Measurements from ENCODE around the gene PTPN18.
A peak's percentile ranks its signal among the peaks of the same experiment; 100 is the strongest.
"Not testable (repeated sequence)": the region's sequence is repeated elsewhere in the genome, so short reads cannot be mapped to it uniquely, and the experiment has no call there.

The PTPN18 gene, protein sequence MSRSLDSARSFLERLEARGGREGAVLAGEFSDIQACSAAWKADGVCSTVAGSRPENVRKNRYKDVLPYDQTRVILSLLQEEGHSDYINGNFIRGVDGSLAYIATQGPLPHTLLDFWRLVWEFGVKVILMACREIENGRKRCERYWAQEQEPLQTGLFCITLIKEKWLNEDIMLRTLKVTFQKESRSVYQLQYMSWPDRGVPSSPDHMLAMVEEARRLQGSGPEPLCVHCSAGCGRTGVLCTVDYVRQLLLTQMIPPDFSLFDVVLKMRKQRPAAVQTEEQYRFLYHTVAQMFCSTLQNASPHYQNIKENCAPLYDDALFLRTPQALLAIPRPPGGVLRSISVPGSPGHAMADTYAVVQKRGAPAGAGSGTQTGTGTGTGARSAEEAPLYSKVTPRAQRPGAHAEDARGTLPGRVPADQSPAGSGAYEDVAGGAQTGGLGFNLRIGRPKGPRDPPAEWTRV

DNA sequence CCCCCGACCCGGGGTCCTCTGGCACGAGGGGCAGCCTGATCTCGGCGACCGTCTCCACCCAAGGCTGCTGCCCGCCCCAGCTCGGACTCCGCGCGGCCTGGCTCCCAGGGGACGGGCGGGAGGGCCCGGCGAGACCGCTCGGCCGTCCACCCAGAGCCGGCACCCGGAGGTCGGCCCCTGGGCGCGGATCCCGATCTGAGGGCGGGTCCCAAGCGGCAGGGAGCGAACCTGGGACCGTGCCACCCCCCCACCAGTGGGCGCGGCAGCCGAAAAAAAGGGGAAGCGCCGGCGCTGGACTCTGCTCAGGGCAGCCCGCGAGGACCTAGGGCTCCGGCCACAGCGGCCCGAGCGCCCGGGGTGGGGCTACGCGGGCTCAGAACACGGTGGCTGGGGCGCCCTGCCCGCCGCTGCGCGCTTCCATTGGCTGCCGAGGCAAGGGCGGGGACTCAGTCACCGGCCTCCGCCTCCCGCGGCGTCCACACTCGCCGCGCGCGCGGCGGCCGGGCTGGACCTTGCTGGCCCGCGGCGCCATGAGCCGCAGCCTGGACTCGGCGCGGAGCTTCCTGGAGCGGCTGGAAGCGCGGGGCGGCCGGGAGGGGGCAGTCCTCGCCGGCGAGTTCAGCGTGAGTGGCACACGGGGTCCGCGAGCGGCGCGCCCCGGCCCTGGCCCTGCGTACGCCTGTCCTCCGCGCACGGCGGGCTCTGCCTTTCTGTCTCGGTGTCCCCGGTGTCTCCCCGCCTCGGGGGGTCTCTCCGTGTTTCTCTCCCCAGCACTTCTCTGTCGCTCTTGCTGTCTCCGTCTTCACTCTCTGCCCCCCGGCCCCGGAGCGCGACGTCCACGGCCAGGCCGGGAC lies at the start of gene PTPN18:
PTPN18 (plus strand) TSS at position 479 of the 854 bp plus-strand sequence; CDS start at position 531, 52 bp downstream.
- ATAC-seq: peak; percentile 95
- DNase-seq: peak; percentile 72

DNA sequence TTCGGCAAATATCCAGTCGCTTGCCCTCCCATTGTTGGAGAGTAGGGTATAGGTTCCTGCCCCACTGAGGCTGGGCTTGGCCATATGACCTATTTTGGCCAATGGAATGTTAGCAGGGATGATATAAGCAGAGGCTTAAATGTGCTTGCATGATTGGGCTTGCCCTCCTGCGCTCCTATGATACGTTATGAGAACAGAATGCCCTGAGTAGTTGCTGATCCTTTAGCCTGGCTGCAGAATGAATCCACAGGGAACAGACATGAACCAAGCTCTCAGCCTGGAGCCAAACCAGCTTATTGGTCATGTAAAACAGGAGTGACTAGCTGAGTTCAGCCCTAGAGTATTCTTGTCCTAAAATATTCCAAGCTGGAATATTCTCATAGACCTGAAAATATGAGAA lies 48.0 kb upstream of the PTPN18 start:
- ATAC-seq (no peak), DNase-seq (no peak)

DNA sequence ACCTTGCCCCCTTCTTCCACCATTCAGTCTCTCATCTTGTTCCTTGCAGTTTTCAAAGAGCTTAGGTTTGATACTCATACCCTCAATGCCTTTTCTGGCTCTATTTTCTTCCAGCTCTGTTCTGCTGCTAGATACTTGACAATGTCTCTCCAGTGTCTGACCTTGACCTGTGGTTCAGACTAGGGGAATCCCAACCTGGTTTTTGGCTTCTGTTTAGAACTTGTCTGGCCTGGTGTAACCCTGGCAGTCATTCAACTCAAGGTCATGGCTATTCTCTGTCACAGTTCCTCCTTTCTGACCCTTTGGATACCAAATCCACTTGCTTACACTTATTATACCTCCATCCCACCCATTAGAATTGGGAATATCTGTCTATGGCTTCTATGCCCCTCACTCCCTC lies 45.0 kb upstream of the PTPN18 start:
- DNase-seq: no peak
- ATAC-seq: no peak

DNA sequence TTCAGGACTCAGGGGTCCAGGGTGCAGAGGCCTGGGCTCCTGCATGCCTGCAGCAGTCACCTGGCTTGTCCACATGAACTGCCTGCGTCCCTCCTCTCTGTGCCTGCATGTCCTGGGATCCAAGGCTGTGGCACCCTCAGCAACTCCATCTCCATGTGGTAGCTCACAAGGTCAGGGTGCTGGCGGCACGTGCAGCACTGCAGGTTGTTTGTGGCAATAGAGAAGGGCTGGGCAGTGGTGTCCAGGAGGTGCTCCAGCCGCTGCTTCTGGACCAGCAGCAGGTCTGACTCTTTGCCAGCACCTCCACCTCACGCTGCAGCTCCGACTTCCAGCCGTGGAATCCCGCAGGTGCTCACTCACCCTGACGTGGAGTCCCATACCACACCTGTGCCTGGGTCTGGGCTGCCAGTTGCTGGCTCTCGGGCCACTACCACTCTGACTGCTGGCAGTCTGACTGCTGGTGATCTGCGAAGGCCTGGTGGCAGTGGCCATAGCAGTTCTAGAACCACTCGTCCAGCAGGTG lies 42.0 kb upstream of the PTPN18 start:
- ATAC-seq (no peak), DNase-seq (no peak)

DNA sequence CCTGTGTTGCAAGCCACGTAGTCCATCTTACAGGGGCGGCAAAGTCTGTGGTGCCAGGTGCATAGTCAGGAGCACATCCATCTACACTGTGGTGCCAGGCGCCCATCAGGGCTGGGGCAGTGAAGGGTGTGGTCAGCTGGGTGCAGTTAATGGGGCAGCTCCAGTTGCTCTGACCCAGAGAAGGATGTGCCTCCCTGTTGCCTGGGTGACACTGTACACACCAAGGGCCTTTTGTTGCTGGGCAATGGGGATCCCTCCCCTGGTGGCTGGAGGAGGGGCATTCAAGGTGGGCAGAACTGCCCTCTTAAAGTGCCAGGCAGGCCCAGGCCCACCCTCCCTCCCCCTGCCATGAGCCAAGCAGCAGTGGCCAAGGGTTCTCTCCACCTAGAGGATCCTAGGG lies 41.5 kb upstream of the PTPN18 start:
- ATAC-seq (no peak), DNase-seq (no peak)

DNA sequence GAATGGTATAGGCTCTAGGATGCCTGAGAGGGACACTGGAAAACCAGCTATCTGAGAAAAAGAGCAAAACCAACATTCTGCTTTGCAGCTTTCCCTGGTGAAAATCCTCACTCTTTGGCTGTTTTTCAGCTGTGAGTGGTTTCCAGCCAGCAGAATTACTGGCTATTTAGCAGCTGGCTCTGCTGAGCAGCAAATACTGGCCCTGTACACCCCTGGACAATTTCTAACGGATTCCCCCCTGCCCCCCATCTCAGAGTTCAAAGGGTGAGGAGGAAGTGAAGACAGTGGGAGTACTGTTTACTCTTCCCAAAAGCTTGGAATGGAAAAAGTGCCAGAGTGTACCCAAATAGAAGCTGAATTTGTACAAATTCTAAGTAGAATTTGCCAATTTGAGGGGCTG lies 39.3 kb upstream of the PTPN18 start:
- ATAC-seq: no peak
- no peak for DNase-seq

DNA sequence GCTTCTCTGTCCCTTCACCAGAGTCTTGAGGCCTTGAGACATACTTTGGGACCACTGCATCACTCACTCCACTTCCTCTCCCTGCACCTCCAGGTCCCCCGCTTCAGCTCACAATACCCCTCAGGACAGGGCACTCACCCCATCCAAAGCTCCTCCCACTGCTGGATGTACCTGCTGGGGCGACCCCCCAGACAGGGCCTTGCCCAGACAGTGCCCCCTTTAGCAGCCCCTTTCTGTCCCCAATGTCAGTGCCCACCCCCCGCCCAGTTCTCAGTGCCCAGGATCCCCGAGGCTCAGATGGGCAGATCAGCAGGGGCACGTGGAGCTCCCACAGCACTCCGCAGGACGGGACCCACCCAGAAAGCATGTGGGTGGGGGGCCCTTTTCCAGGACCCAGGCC lies 37.0 kb upstream of the PTPN18 start:
- ATAC-seq: no peak

DNA sequence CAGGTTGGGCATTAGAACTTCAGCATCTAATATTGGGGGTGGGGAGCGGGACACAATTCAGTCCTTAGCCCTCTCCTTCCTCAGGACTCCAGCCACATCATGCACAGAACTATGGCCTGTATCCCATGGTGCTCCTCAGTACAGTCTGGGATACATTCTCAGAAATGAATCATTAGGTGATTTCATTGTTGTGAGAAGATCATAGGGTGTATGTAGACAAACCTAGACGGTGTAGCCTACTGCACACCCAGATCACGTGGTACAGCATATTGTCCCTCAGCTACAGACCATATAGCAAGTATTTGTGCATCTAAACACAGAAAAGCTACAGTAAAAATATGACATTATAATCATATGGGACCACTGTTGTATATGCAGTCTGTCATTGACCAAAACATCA lies 36.3 kb upstream of the PTPN18 start:
- DNase-seq (no peak), ATAC-seq (no peak)

More for the DNA sequence above, 37.0 kb upstream of the PTPN18 start:
- DNase-seq: no peak

DNA sequence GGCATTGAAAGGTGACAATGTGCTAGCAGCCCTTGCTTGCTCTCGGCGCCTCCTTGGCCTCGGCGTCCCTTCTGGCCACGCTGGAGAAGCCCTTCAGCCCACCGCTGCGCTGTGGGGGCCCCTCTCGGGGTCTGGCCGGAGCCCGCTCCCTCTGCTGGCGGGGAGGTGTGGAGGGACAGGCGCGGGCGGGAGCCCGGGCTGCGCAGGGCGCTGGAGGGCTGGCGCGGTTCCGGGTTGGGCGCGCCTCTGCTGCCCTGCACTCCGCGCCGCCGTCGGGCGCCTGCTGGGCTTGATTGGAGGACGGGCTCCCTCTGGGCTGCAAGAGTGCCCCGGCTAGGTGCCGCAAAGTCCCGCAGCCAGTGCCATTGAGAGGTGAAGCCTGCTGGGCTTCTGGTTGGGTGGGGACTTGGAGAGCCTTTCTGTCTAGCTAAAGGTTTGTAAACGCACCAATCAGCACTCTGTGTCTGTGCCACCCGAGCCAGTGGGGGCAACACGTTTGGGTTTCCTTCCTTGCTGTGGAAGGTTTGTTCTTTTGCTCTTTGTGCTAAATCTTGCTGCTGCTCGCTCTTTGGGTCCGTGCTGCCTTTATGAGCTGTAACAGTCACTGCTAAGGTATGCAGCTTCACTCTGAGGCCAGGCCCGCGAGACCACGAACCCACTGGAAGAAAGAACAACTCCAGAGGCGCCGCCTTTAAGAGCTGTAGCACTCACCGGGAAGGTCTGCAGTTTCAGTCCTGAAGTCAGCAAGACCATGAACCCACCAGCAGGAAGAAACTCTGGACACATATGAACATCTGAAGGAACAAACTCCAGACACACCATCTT lies 27.9 kb upstream of the PTPN18 start:
- ATAC-seq (no peak), DNase-seq (no peak)

DNA sequence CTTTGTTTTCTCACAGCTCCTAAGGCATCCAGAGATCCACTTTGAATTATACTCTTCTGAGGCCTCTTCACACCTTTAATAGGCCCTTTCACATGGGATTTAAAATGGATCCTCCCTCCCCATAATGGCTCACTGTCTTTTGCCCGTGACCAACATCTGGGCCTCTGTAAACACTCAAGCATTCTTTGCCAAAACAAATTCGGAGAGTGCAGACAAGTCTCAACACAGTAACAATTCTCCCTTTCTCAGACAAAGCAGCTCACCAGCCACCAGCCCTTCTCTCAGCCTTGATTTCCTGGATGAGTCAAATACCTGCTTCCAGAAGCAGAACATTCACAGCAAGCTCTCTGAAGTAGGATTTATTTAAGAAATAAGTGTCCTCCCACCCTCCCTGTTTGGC lies 27.1 kb upstream of the PTPN18 start:
- ATAC-seq (no peak), DNase-seq (no peak)

DNA sequence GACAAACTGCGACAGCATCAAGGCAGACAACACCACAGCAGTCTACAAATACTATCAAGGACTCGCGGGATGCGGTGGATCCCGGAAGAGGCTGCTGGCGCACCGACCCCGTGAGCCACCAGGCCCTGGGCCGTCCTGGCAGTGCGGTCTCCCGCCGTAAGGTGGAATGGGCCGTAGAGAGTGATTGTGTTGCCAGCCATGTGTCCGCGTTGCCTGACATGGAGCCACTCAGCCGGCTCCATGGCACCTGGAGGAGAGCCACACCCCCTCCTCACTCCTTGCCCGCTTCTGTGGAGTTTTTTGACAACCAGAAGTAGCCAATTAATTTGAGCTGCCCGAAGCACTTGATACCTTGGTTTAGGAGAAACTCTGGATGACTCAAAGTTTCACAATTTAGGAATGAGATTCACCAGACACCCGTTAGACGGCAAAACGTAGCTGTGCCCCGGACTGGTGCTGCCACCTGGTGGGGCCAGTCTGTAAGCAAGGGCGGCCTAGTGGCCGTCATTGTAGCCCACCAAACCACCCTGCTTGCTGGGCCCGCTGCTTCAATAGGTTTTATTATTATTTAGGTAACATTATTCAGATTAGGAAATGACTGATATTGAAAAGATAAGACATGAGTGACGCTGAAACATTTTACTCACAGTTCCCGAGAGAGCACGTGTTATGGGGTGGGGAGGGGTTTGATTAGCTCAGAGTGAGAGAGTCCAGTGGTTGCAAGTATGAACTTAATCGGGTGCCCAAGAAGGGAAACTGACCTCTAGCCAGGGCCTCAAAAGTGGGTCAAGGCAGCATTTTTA lies 23.4 kb upstream of the PTPN18 start:
- ATAC-seq: peak; percentile 90
- peak; percentile 82 for DNase-seq

DNA sequence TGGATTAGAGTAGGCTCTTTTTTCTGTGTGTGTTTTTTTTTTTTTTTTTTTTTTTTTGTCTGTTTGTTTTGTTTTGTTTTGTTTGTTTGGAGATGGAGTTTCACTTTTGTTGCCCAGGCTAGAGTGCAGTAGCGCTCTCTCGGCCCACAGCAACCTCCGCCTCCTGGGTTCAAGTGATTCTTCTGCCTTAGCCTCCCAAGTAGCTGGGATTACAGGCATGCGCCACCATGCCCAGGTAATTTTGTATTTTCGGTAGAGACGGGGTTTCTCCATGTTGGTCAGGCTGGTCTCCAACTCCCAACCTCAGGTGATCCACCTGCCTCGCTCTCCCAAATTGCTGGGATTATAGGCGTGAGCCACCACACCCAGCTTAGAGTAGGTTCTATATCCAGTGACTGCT lies 22.6 kb upstream of the PTPN18 start:
- DNase-seq, ATAC-seq: not testable (repeated sequence)

DNA sequence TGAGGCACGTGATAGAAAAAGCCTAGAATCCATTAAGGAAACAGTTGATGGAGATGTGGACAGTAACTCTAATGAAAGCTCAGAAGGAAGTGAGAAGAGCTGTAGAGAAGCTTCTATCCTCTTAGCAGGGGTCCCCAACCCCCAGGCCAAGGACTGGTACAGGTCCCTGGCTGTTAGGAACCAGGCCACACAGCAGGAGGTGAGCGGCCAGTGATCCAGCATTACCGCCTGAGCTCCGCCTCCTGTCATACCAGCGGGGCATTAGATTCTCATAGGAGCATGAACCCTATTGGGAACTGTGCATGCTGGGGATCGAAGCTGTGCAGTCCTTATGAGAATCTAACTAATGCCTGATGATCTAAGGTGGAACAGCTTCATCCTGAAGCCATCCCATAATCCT lies 21.8 kb upstream of the PTPN18 start:
- DNase-seq (no peak), ATAC-seq (no peak)

DNA sequence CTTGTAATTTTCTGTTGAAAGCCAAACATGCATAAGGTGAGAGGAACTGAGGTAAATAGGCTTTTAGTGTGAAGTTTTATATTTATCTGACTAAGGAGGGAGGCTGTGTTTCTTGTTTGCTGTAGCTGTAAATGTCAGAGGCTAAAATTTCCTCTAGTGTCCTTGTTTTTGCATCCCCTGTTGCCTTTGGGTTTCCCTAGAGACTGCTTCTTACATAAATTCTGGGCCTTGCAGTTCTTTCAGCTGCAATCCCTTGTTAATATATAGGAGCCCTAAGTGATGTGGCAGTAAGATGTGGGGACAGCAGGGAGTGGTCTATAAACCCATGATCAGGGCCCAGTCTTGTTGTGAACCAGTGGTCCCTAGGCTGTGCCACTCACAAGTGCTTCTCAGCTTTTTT lies 20.6 kb upstream of the PTPN18 start:
- DNase-seq (no peak), ATAC-seq (no peak)

DNA sequence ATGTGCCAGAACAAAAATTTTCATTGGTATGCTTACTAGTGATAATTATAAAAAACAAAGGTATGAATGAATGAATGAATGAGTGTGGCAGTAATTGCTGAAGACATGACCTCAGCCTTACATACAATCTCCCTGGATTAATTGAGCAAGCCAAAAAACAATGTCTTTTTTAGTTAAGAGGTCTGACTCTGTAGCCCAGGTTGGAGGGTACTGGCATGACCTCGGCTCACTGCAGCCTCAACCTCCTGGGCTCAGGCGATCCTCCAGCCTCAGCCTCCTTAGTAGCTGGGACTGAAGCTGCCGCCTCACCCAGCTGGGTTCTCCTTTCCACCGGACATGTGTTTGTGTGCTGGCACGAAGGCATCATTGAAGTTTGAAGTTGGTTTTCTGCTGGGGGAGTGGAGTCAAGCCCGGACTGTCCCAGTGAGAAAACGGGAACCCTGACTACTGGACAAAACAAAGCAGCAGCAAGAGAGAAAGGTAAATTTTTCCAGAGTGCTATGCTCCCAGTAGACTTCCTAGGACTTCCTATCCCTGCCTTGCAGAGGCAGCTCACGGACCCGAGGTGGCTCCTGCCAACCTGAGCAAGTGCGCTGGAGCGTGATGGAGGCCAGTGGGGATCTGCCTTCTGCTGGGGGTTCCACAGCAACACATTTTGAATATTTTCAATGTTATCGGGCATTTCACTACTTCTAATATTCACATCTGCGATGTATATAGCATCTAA lies 19.5 kb upstream of the PTPN18 start:
- no peak for ATAC-seq

DNA sequence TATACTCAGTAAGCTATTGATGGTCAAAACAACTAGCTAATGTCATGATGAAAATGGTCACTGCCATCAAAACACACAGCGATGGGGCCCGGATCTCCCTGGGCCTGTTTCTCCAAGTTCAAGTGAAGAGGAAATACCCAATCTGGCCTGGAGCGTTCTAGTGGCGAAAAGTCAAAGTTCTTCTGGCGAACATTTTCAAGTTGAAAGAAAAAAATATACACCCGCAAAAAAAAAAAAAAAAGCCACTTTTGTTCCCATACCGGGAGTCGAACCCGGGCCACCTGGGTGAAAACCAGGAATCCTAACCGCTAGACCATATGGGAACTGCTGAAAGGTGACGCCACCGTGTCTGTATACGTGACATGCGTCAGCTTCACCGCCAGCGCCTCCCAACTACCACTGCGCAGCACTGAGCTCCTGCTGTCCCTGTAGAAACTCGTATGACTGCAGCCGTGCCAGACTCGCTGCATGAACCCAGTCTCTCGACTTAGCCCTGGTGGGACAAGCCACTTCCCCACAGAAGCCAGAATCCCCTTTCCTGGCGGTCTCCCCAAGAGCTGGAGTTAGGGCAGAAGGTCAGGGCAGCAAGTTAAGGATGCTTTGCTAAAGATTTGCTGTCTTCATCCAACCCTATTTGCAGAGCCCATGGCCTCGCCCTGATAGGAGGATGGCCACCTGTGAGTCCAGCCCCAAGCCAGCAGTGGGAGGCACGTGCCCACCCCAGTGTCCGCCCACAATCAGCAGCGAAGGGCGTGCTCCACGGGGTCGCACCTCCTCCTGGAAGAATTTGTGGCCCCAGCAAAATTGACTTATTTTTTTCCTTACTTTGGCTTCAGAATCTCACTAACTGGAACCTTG lies 18.8 kb upstream of the PTPN18 start:
- ATAC-seq: peak; percentile 5
- peak; percentile 43 for DNase-seq

More for the DNA sequence above, 19.5 kb upstream of the PTPN18 start:
- DNase-seq: no peak

DNA sequence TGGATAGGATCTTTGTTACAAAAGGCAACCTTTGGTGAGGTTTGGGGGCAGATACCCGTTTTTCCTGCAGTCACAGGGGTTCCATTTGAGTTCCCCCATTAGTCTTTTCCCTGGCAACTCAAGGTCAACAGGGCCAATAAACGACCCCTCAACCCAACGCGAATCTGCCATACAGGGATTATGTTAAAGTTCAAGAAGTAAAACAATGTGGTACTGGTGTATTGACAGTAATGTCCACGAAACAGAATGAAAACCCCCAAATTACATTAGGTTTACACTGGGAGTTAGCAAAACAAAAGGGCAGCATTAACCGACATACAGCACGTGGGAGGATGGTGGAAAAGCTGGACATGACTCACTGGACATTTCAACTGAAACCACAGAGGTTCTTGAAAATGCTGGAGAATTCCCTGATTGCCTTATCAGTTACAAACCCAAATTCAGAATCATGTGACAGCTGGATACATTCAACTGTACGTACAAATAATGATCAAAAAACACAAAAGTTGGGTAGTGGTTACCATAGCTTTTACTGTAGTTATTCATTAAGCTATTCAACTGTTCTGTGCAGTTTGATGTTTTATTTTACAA lies 18.0 kb upstream of the PTPN18 start:
- no peak for ATAC-seq
- no peak for DNase-seq

DNA sequence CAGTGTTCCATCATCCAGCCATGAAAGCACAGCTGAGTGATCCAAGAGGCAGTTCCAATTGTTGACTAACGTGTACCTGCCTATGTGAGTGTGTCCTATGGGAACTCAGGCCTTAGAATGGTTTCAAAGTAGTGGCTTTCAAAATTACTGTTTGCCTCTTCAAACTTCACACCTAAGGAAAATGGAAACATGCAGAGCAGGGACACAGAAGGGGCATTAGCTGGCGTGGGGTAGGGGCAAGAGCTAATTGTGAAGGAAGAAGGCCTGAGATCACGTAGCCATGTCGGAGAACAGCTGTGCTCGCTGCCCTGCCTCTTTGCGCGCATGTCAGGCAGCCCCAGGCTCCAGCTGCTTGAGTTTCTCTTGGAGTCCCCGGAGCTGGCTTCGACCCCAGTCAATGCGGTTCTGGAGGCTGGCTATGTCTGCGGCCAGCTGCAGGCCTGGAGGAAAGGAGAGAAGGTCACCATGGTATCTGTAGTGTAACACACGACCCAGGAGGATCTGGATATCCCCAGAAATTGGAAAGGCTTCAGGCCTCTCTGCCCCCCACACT lies 17.0 kb upstream of the PTPN18 start:
- ATAC-seq: no peak
- no peak for DNase-seq

Measured in stimulated activated naive CD8-positive, alpha-beta T cell treated with anti-CD3 and anti-CD28 coated beads, Interleukin-15, Interleukin-2, amounts not matched to agents 100 U/mL and 50 U/mL, for 24 hours (primary cell).